ENCODE results near the gene ARL6IP5.

ARL6IP5 gene

DNA sequence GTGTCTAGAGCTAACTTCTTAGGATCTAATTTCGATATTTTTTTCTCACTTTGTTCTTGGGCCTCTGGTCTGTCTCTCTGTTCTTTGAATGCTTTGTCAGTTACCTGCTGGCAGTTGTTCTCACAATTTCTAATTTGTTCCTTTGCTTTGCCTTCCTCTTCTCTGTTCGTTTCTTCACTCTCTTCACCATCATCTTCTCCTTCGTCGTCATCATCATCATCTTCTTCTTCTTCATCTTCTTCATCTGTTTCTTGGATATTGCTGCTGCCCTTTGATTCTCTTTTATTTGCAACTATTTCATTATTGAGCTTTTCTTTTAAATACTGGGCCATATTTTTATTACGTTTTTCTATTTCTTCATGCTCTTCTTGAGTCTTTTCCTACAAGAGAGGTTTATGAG lies 34.9 kb downstream of the ARL6IP5 start:
- no peak for ATAC-seq
- TF ChIP-seq, protein P1, sequence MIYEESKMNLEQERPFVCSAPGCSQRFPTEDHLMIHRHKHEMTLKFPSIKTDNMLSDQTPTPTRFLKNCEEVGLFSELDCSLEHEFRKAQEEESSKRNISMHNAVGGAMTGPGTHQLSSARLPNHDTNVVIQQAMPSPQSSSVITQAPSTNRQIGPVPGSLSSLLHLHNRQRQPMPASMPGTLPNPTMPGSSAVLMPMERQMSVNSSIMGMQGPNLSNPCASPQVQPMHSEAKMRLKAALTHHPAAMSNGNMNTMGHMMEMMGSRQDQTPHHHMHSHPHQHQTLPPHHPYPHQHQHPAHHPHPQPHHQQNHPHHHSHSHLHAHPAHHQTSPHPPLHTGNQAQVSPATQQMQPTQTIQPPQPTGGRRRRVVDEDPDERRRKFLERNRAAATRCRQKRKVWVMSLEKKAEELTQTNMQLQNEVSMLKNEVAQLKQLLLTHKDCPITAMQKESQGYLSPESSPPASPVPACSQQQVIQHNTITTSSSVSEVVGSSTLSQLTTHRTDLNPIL (CRISPR knock-in tag; IDR thresholded peaks at IDR 0.05; ENCODE audit: low read depth) = no peak
- TF ChIP-seq GLIS3 (CRISPR knock-in tag; IDR thresholded peaks at IDR 0.05) = no peak
- no peak for TF ChIP-seq TOX (CRISPR knock-in tag; IDR thresholded peaks at IDR 0.05; ENCODE audit: borderline replicate concordance)
- no peak for TF ChIP-seq ZNF70 (CRISPR knock-in tag; IDR thresholded peaks at IDR 0.05)
- TF ChIP-seq, protein P2, sequence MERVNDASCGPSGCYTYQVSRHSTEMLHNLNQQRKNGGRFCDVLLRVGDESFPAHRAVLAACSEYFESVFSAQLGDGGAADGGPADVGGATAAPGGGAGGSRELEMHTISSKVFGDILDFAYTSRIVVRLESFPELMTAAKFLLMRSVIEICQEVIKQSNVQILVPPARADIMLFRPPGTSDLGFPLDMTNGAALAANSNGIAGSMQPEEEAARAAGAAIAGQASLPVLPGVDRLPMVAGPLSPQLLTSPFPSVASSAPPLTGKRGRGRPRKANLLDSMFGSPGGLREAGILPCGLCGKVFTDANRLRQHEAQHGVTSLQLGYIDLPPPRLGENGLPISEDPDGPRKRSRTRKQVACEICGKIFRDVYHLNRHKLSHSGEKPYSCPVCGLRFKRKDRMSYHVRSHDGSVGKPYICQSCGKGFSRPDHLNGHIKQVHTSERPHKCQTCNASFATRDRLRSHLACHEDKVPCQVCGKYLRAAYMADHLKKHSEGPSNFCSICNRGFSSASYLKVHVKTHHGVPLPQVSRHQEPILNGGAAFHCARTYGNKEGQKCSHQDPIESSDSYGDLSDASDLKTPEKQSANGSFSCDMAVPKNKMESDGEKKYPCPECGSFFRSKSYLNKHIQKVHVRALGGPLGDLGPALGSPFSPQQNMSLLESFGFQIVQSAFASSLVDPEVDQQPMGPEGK (CRISPR knock-in tag; IDR thresholded peaks at IDR 0.05; ENCODE audit: borderline replicate concordance) = no peak
- no peak for TF ChIP-seq BACH2 (CRISPR knock-in tag; IDR thresholded peaks at IDR 0.05; ENCODE audit: borderline replicate concordance)
- TF ChIP-seq ISL1 (CRISPR knock-in tag; IDR thresholded peaks at IDR 0.05) = no peak
- no peak for TF ChIP-seq CSDC2 (CRISPR knock-in tag; IDR thresholded peaks at IDR 0.05)
- no peak for TF ChIP-seq SNAI2 (CRISPR knock-in tag; IDR thresholded peaks at IDR 0.05)
- no peak for TF ChIP-seq PPARA (CRISPR knock-in tag; IDR thresholded peaks at IDR 0.05; ENCODE audit: borderline replicate concordance)
- no peak for TF ChIP-seq ZFP3 (CRISPR knock-in tag; IDR thresholded peaks at IDR 0.05)
- TF ChIP-seq RARB (CRISPR knock-in tag; IDR thresholded peaks at IDR 0.05) = no peak

DNA sequence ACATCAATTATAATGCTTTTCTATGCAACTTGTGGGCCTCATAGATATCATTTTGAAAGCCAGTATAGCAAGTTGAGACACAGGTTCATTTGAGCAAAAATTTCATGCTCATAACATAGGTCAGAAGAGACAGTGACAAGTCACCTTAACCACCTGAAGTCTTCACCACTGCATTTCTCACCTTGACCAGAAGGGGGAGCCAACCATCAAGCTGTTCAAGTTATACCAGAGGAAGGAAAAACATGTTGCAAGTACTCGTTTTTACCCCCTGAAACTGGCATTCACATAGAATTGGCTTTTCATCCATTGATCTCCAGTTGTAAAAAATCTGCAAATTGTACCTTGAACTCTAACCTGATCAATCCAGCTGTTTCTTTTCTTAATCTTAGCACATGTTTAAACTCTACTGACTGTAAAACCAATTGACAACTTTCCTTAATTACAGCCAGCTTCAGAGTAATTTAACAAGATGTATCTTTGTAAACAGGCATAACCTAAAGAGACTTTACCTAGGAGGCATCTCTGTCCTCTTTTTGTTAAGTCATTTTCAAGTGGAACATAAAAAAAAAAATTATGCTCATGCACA lies 36.2 kb downstream of the ARL6IP5 start:
- peak; percentile 86 for ATAC-seq
- no peak for TF ChIP-seq ESRRG (CRISPR knock-in tag; IDR thresholded peaks at IDR 0.05)
- no peak for TF ChIP-seq TOX (CRISPR knock-in tag; IDR thresholded peaks at IDR 0.05; ENCODE audit: borderline replicate concordance)
- no peak for TF ChIP-seq ZNF565 (CRISPR knock-in tag; conservative IDR thresholded peaks at IDR 0.05; ENCODE audit: low read depth)
- TF ChIP-seq, protein P3, sequence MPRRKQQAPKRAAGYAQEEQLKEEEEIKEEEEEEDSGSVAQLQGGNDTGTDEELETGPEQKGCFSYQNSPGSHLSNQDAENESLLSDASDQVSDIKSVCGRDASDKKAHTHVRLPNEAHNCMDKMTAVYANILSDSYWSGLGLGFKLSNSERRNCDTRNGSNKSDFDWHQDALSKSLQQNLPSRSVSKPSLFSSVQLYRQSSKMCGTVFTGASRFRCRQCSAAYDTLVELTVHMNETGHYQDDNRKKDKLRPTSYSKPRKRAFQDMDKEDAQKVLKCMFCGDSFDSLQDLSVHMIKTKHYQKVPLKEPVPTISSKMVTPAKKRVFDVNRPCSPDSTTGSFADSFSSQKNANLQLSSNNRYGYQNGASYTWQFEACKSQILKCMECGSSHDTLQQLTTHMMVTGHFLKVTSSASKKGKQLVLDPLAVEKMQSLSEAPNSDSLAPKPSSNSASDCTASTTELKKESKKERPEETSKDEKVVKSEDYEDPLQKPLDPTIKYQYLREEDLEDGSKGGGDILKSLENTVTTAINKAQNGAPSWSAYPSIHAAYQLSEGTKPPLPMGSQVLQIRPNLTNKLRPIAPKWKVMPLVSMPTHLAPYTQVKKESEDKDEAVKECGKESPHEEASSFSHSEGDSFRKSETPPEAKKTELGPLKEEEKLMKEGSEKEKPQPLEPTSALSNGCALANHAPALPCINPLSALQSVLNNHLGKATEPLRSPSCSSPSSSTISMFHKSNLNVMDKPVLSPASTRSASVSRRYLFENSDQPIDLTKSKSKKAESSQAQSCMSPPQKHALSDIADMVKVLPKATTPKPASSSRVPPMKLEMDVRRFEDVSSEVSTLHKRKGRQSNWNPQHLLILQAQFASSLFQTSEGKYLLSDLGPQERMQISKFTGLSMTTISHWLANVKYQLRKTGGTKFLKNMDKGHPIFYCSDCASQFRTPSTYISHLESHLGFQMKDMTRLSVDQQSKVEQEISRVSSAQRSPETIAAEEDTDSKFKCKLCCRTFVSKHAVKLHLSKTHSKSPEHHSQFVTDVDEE (CRISPR knock-in tag; IDR thresholded peaks at IDR 0.05) = no peak
- TF ChIP-seq ZFP3 (CRISPR knock-in tag; IDR thresholded peaks at IDR 0.05) = no peak
- no peak for TF ChIP-seq TCF4 (CRISPR knock-in tag; IDR thresholded peaks at IDR 0.05; ENCODE audit: borderline replicate concordance)
- TF ChIP-seq, protein P4, sequence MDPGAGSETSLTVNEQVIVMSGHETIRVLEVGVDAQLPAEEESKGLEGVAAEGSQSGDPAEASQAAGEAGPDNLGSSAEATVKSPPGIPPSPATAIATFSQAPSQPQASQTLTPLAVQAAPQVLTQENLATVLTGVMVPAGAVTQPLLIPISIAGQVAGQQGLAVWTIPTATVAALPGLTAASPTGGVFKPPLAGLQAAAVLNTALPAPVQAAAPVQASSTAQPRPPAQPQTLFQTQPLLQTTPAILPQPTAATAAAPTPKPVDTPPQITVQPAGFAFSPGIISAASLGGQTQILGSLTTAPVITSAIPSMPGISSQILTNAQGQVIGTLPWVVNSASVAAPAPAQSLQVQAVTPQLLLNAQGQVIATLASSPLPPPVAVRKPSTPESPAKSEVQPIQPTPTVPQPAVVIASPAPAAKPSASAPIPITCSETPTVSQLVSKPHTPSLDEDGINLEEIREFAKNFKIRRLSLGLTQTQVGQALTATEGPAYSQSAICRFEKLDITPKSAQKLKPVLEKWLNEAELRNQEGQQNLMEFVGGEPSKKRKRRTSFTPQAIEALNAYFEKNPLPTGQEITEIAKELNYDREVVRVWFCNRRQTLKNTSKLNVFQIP (CRISPR knock-in tag; IDR thresholded peaks at IDR 0.05; ENCODE audit: borderline replicate concordance, low read depth) = no peak
- TF ChIP-seq ZNF70 (CRISPR knock-in tag; IDR thresholded peaks at IDR 0.05) = no peak
- TF ChIP-seq ARNTL (CRISPR knock-in tag; IDR thresholded peaks at IDR 0.05; ENCODE audit: borderline replicate concordance, low read depth) = no peak
- TF ChIP-seq RARB (CRISPR knock-in tag; IDR thresholded peaks at IDR 0.05) = no peak
- TF ChIP-seq ISL1 (CRISPR knock-in tag; IDR thresholded peaks at IDR 0.05) = no peak

DNA sequence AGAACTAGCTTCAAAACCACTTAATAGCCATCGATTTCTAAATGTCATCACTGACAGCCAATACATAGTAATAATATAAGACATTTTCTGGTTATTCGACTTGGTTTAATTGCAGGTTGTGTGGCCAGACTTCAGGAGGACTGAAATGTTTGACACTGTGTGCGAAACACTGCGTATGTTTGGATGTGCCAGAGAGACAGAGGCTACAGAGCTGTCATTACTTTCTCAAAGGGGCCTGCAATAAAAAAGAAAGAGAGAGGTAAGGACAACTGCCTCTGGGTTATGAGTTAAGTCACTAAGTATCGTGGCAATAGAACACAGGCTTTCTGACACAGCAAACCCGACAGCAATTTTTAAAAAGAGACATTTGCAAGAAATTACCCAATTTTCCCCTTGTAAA lies 36.8 kb downstream of the ARL6IP5 start:
- TF ChIP-seq BACH2 (CRISPR knock-in tag; IDR thresholded peaks at IDR 0.05; ENCODE audit: borderline replicate concordance) = no peak
- TF ChIP-seq ZFP3 (CRISPR knock-in tag; IDR thresholded peaks at IDR 0.05) = no peak
- TF ChIP-seq, protein P5, sequence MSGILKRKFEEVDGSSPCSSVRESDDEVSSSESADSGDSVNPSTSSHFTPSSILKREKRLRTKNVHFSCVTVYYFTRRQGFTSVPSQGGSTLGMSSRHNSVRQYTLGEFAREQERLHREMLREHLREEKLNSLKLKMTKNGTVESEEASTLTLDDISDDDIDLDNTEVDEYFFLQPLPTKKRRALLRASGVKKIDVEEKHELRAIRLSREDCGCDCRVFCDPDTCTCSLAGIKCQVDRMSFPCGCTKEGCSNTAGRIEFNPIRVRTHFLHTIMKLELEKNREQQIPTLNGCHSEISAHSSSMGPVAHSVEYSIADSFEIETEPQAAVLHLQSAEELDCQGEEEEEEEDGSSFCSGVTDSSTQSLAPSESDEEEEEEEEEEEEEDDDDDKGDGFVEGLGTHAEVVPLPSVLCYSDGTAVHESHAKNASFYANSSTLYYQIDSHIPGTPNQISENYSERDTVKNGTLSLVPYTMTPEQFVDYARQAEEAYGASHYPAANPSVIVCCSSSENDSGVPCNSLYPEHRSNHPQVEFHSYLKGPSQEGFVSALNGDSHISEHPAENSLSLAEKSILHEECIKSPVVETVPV (CRISPR knock-in tag; IDR thresholded peaks at IDR 0.05) = no peak
- no peak for ATAC-seq

All from SK-N-SH treated with all-trans-retinoic acid at 6 μM for 48 hours (cell line).